ENCODE results near the gene SLC6A17. TPM values are rescaled to one million over a fixed set of nuclear protein-coding genes. Genes with fewer than 3 reads are reported as not detected.

The SLC6A17 gene
- 0.24 TPM for polyA plus RNA-seq (2013, experiment 1 of 2; ENCODE audit: insufficient read length)
- 0.16 TPM for polyA plus RNA-seq (2013, experiment 2 of 2; ENCODE audit: insufficient read length)

DNA sequence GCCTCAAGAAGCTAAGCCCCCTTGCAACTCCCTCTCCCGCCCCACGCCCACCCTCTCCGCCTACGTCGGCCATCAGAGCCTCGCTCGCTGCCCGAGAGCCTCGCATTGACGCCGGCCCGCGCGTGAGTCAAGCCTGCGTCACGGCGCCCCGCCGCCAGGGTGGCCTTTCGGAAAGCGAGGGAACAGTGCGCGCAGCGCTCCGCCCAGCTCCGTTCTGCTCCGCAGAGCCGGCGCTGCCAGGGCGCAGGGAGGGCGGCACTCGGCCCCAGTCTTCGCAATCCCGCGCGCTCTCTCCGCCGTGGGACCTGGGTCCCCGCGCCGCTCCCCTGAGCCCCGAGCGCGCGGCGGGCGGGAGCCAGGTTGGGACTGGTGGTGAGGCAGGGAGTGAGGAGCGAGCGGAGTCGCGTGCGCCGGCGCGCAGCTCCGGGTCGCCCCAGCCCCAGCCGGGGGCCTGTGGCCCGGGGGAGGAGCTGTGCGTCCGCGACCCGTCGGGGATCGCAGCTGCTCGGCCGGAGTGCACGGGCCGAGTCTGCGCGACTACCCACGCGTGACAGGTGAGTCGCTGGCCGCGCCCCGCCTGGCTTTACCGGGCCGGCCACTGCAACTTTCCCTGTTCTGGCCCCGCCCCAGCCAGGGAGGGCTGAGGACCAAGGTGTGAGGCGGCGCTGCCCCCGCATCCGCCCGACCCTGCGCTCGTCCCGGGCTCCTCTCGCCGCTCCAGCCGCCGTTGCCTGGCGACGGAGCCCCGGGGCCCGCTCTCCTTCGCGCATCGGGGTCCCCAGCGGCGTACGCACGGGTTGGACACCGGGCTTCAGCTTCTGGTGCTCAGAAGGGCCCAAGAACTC lies at the start of gene SLC6A17:
Gene SLC6A17 (plus strand): TSS at position 165 of the 845 bp plus-strand sequence. CDS start 16,436 bp downstream, outside the sequence.
- DNase-seq, result peak; percentile 36

DNA sequence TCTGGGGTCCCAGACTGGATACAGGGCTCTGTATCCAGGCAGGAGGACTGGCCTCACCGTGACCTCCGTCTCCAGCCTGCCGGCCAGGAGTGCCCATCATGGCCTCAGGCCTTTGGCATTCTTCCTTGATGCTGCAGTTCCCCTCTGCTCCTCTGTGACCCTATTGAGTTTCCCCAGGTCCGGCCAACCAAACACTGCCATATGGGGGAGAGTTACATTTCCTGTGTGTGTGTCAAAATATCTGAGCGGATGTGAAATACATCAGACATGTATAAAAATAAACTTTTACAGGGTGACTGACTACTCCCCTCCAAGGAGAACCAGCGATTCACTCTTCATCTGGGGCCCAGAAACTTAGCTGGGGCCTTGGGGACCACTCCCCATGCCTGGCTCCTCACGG lies 48.2 kb upstream of the SLC6A17 start:
- DNase-seq, result no peak

DNA sequence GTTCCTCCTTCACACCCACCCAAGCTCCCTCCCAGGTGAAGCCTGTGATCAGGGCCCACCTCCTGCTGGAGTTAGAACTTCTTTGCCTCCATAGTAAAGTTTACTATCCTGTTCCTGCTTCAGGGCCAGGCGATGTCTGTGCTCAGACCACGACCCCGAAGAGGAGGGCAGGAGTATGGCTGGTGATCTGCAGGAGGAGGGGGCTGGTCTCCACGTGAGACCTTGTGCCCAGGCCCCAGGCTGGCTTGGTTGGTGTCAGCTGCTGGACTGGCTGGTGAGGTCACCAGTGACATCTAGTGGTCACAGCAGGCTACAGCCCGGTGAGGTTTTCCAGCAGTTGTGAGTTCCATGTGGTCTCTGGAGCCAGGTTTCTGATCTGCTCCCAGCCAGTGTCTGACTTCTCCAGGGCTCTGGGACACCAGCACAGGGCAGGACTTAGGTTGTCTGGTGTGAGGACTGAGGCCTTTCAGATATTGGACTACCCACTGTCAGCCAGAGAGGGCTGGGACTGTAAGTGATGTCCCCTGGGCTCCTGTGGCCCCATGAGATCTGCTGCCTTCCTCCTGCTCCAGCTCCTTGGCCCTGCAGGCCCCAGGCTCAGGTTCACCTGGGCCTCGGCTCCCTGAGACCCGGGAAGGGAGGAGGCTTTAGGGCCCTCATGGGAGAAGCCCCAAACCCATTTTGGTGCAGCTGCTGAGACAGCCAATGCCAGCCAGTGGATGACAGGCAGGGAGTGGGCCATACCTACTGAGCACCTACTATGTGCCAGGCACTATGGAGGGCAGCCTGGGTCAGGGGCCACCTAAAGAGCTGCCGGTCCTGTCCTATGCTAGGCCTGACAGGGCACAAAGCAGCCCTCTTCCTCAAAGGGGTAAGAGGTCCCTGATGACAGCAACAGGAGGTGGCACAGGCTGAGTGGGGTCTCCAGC lies 44.0 kb upstream of the SLC6A17 start:
- peak; percentile 65 for DNase-seq

DNA sequence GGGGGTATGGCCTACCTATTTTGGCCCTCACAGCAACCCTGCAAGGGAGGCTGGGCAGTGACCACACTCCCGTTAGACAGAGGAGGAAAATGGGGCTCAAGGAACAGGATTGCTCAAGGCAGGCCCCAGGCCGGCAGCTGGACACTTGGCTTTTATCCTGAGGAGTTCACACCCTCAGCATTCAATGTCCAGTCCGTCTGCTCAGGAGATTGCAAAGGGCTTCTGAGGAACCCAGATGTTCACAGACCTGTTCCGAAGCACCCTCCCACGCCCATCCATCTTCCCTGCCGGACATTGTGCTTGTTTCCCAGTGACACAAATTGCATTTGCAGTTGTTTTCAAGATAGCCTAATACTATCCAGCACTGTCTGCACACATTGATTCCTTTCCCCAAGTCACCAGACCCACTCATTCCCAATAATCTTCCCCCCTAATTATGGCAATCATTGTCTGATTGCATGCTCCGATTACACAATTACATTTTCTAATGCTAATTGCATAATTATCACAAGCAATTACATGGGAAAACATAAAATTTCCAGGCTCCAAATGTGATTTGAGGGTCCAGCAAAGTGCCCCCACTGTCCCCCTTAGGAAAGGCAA lies 42.3 kb upstream of the SLC6A17 start:
- no peak for DNase-seq

DNA sequence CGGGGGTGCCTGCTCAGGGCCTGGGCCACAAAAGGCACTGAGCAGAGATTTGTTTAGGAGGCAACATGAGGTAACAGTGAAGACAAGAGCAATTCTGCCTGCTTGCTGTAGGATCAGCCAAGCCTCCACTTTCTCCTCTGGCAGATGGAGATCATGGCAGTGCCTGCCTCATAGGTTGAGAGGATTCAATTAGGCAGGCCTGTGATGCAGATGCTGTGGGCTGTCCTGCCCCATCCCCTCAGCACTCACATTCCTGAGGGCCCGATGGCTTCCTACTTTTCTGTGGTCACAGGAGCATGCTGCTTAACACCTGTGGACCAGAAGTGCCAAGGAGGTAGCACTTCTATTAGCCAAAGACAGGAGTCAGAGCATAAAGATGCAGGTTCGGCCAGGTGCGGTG lies 39.2 kb upstream of the SLC6A17 start:
- no peak for DNase-seq

DNA sequence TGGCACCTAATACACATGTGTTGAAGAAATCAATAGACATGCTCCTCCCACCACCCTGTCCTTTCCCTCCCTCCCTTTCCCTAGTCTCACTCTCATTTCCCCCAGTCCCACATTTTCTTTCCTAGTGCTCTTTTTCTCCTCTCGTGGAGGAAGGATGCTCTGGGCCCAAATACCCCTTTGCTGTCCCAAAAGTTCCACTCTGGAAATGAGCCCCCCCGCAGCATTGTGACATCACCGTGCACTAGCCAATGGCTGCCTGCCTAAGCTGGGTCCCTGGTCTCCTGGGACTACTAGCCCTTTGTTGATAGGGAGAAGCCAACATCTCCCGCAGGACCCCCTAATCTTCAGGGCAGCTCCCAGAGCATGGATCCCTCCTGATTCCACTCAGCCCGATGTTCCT lies 38.2 kb upstream of the SLC6A17 start, which contains the start of gene UBL4B:
Gene UBL4B (plus strand): TSS at position 301 of the 400 bp plus-strand sequence. CDS start 92 bp downstream, at position 393.
- DNase-seq, result no peak

DNA sequence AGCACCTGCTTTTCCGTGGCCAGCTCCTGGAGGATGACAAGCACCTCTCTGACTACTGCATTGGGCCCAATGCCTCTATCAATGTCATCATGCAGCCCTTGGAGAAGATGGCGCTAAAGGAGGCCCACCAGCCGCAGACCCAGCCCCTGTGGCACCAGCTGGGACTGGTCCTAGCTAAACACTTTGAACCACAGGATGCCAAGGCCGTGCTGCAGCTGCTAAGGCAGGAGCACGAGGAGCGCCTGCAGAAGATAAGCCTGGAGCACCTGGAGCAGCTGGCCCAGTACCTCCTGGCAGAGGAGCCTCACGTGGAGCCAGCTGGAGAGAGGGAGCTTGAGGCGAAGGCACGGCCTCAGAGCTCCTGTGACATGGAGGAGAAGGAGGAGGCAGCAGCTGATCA lies 37.6 kb upstream of the SLC6A17 start:
- DNase-seq, result no peak

DNA sequence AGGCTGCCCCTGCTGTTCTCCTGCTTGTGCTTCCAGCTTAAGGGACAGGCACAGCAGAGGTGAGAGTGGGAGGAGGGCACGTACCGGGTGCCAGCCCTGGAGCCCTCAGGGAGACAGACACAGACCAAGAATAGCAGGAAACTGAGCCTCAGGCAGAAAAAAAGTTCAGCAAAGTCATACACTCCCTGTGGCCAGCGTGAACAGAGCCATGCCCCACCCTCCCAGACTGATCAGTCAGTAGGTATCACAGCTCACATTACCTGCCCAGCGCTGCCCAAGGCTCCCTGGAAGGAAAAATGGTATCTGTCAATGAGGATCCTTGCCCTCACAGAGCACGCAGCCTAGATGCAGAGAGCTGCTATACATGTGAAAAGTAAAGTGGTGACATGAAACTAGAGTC lies 36.7 kb upstream of the SLC6A17 start:
- no peak for DNase-seq

DNA sequence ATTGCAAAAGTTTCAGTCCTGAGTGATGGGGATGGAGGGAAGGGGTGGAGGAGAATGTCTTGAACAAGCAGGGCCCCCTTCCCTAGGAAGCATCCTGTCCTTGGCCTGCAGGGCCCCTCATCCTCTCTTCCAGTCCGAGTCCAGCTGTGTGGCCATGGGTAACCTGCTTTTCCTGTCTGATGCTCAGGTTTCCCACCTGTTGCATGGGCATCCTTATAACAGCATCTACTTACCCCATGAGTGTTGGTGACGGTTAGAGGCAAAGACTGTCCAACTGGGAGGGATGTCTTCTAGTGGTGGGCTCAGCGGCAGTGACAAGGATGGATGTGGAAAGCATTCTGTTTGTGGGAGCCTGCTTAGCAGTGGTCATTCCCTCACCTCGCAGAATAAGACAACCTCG lies 36.1 kb upstream of the SLC6A17 start:
- DNase-seq, result no peak

DNA sequence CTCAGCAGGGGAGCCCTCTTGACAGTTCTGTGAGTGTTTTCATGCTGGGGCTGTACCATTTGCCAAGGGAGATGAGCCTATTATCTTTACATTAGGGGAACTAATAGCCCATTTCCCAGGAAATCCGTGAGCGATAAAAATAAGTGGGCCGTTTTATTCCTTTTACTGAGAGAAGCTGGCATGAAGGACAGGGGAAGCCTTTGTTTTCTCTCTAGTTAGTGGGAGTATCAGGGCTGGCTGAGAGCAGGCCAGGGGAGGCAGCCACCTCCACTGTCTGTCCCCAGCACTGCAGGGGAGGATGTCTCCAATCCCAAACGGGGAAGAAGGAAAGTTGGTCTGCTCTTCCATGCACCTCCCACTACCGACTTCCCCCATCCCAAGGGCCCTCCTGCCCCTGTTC lies 35.5 kb upstream of the SLC6A17 start:
- DNase-seq, result no peak

DNA sequence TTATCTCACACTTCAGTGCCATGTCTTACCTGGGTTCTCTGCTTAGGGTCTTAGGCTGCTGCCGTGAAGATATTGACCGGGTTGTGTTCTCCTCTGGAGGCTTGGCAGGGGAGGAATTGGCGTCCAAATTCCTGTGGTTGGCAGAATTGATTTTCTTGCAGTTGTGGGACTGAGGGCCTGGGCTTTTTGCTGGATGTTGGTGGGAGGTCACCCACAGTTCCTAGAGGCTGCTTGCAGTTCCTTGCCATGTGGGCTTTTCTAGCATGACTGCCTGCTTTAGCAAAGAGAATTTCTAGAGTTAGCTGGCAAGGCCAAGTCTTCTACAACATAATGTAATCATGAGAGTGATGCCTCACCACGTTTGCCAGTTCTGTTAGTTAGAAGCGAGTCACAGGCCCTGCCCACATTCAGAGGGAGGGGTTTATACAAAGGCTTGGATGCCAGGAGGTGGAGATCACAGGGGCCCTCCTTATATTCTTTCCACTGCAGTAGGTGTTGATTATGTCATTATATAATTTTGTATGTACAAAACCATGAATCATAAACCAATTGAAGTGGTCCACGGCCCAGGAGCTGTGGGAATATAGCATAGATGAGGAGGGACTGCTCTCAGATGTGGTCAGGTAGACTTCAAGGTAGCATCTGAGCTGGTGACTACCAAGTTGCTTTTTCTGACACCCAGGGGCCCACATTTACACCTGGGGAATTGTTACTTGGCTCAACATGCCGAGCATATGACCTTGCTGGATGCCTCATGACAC lies 31.5 kb upstream of the SLC6A17 start:
- DNase-seq, result peak; percentile 13

DNA sequence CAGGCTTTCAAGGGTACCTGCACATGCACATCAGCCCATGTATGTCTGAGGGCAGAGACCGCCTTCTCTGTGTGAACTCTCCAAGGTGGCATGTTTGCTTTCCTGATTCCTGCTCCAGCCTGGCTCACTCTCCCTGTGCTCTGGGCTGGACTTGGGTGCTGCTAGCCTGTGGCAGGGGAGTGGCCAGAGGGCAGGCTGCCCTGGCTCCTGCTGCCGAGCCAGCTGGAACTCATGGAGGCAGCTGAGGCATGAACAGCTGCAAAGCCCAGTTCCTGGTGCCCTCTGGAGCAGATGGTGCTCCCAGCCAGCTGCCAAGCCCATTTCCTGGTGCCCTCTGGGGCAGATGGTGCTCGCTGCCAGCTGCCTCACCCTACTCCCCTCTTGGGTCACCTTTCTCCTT lies 30.5 kb upstream of the SLC6A17 start:
- no peak for DNase-seq

DNA sequence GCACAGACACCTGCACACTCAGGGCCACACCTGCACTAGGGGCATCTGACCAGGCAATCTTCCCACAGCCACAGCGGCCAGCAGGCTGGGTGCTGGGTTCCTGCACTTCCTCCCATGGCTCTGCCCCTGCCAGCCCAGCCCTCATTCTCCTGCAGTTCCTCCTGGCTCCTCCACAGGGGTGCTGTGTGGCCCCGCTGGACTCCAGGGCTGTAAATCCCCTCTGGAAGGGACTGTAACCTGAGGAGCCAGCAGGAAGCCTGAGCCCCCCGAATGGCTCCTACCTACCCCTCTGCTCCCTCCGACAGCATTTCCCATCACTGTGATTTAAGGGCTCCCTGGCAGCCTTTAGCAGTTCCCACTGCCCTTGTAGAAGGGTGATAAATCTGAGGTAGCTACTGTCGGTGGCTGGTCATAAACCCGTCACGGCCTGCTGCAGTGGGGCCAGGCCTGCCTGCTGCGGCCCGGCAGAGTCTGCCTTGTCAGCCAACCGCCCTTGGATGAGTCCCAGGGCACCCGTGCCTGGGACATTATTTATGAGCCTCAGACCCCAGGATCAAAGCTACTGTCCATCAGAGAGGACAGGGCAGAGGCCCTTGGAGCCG lies 29.2 kb upstream of the SLC6A17 start:
- DNase-seq, result no peak

DNA sequence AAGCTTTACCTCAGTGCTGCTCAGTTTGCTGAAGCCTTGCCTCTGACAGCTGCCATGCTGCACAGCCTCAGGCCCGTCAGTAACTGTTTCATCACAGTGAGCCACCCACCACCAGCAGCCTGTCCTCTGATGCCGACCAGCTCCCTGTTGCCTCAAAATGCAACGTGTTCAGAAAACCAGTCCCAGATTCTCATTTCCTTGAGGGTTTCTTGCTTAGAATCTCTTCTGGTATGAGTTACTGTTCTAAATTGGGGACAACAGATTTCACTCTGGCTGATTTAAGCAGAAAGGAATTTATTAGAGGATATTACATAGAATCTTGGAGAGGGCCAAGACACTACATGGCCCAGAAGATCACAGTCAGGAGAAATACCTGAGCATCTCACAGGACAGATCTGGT lies 27.1 kb upstream of the SLC6A17 start:
- peak; percentile 53 for DNase-seq

DNA sequence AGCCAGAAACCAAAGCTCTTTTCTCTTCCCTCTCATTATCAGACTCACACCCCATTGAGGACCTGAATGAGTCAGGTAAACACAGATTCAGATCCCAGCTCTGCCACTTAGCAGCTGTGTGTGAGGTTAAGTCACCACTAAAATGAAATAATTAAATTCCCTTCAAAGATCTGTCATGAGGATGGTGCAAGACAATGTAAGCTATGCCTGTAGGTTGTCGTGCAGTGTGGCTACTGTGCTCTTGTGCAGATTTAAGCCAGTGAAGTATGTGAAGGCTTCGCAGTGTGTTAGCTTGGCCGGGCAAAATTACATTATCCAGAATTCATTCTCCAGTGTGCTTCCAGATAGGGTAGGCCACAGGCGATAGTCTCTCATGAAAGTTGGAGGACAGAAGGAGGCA lies 24.5 kb upstream of the SLC6A17 start:
- no peak for DNase-seq

DNA sequence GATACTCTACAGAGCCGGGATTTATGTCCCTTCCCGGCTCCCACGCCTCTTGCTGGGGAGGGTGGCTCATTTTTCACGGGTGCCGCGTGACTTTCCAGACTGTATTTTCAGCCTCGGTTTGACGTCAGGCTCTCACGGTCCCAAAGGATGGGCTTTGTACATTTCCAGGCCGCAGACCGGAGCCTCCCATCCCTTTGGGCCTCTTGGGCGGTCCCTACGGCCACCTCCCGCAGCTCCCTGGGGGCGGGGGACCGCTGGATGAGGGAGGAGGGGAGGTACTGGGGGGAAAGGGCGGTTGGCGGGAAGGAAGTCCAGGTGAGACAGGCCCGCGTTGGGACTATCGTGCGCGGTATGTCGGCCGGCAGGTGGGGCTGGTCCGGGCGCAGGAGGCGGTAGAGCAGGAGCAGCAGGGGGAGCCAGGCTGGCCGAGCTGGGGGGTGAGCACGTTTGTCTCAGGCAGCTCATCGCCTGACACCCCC lies 20.1 kb upstream of the SLC6A17 start:
- DNase-seq, result no peak

DNA sequence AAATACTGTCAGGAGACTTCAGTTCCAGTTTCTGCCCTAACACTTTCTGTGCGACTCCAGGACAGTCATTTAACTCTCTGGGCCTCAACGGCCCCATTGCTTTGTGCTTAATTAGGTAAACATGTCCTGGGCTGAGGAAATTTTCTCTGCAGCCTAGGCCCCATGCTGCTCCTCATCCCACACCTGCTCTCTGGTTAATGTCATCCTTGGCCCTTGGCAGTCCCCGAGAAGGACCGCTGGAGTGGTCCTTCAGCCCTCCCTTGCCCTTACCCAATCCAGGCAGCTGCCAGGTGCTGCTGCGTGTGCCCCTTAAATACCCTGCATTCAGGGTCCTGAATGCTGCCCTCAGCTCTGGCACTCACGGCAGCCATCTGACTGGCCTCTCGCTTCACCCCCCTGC lies 19.3 kb upstream of the SLC6A17 start:
- DNase-seq, result no peak

DNA sequence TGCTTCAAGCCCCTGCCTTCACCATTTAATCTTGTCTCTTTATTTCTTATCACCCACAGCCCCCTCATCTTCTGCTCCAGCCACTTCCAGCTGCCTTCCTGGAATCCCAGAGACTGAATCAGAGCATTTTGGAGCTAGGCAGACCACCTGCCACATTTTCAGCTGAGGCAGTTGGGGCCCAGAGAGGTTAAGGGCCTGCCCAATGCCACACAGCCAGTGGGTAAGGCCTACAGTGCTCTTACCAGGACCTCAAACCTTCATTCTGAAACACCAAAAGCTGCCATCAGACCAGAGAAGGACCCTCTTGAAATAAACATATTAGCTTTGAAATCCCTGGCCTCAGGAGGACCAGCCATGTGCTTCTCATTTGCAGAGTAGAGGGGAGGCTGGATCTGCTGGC lies 17.6 kb upstream of the SLC6A17 start:
- DNase-seq, result no peak

DNA sequence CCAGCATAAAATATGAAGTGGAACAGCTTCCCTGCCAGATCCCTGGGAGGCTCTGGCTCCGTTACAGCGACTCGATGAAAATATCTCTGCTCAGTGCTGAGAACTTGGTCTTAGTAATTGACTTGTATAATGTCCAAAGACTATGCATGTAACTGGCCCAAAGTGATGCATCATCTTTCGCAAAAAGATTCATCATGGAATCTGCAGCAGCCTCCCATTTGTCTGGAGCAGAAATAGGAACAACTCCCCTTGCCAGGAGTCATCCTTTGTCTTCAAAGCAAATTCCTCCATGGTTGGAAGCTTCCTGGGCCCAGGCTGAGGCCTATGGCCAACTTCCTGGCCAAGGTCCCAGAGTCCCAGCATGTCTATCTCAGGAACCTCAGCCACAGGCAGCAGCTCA lies 16.9 kb upstream of the SLC6A17 start:
- DNase-seq, result no peak

DNA sequence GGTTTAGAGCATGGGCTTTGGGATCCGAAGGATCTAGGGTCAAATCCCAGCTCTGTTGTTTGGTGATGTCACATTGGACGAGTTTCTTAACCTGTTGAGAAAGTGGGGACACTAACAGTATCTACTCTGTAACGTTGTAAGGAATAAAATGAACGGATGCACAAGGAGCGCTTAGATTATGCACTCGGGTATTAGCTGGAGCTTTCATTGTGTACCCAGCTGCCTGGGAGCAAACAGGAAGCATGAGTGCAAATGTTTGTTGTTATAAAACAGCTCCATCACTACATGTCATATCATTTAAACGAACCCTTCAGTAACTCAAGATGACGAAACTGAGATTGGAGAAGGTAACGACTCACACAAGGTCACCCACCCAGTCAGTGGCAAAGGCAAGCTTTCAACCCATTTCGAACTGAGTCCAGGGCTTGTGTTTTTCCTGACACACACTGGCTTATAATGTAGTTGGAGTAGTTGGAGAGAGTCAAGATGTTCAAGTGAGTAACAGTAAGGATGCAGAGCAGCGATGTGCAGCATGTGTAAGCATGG lies 16.2 kb upstream of the SLC6A17 start:
- no peak for DNase-seq

DNA sequence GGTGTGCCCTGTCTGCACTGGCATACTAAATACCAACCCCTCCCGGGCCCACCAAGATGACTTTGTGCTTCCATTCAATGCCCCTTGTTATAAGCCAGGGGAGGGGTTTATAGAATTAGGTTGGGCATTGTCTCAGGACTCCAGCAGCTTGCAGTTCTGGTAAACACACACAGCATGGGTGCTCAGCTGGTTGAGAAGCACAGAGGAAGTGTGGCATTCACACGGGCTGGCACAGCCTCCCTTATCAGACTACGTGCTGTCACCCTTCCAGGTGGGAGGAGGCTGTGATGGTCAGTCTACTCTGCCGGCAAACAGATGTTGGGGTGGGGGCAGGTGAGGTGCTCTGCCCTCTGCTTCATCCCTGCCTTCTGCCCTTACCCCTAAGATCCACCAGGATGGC lies 15.0 kb upstream of the SLC6A17 start:
- DNase-seq, result no peak
